HG03432 (cell line): Measurements from ENCODE around the gene FNBP1.
A peak's percentile ranks its signal among the peaks of the same experiment; 100 is the strongest.

Experiments used
- ATAC-seq: cut with Tn5 transposase; IDR thresholded peaks from one replicate; pipeline ENCODE4 v1.9.1; 2021; ENCODE audit warnings: mild to moderate bottlenecking, moderate library complexity; ENCODE audit not compliant: unreplicated experiment

The FNBP1 gene

GRCh38 chr9:130042885-130043653 is at the start of gene FNBP1:
FNBP1 (minus strand) TSS chr9:130043189; CDS start chr9:130042975, 214 bp downstream.
- peak; percentile 47 for ATAC-seq

DNA sequence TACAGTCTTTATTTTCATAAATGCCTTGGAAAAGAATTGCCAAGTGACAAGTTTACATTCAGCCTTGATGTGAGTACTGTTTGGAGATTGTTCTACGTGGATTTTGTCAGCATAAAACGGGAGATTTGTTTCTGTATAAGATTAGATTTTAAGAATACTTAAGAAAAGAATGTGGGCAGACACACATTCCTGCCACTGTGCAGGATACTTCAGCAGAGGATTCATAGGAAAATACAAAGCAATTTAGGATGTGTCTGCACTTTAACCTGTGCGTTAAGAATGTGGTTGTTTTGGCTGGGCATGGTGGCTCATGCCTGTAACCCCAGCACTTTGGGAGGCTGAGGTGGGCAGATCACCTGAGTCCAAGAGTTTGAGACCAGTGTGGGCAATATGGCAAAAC is 47.9 kb upstream of the FNBP1 start:
- ATAC-seq: no peak

DNA sequence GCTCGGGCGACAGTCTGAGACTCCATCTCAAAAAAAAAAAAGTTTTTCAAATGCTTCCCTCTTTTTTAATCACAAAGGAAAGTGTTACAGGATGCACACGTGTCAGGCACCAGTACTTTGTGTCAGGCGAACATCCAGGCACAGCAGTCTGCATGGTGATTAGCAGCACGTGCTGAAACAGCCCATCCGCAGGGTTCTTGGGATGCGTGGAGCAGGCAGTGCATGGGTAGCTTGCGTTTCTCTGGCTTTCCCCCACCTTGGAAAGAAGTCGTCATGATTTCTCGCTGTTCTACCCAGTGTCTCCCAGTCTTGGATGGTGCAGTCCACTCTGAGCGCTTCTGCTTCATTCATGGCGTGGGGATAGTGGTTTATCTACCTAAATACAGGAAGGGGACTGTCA is 46.2 kb upstream of the FNBP1 start:
- no peak for ATAC-seq

- ATAC-seq: no peak
Observed at GRCh38 chr9:130088051-130088450, 45.1 kb upstream of the FNBP1 start.

GRCh38 chr9:130084337-130084736 is 41.3 kb upstream of the FNBP1 start:
- no peak for ATAC-seq

- no peak for ATAC-seq
Observed at GRCh38 chr9:130078547-130078946, 35.6 kb upstream of the FNBP1 start.

- ATAC-seq: no peak
Observed at GRCh38 chr9:130073373-130073772, 30.4 kb upstream of the FNBP1 start.

GRCh38 chr9:130072515-130073235 is 29.7 kb upstream of the FNBP1 start:
- no peak for ATAC-seq

GRCh38 chr9:130069048-130069447 is 26.1 kb upstream of the FNBP1 start:
- ATAC-seq: no peak

DNA sequence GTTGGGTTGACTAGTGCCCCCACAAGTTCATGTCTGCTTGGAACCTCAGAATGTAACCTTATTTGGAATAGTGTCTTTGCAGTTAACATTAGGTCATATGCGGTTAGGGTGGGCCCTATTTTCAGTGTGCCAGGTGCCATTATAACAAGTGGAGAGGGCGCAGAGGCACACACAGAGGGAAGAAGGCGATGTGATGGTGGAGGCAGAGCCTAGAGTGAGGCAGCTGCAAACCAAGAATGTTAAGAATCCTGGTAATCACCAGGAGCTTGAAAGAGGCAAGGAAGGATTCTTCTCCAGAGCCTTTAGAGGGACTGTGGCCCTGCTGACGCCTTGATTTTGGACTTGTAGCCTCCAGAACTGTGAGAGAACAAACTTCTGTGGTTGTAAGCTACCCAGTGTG is 21.6 kb upstream of the FNBP1 start:
- ATAC-seq: no peak

DNA sequence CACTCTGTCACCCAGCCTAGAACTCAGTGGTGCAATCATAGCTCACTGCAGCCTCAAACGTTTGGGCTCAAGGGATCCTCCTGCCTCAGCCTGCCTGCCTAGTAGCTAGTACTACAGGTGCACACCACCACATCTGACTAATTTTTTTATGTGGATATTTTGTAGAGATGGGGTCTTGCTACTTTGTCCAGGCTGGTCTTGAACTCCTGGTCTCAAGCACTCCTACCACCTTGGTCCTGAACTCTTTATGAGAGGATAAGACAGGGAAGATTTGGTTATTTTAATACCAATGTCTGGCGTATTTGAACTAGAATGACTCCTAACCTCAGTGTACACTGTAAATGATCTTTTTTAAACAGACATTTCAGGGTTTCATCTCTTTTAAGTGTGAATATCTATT is 19.8 kb upstream of the FNBP1 start:
- no peak for ATAC-seq

DNA sequence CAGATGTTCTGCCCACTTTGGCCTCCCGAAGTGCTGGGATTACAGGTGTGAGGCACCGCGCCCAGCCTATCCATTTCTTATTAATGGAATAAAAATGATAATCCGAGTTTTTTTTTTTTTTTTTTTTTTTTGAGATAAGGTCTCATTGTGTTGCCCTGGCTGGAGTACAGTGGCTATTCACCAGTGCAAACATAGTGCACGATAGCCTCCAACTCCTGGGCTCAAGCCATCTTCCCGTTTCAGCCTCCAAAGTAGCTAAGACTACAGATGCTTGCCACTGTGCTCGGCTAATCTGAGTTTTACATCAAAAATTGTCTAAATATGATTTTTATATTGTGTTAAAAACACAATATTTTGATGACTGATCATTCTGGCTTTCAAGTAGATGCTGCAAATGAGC is 17.3 kb upstream of the FNBP1 start:
- no peak for ATAC-seq

DNA sequence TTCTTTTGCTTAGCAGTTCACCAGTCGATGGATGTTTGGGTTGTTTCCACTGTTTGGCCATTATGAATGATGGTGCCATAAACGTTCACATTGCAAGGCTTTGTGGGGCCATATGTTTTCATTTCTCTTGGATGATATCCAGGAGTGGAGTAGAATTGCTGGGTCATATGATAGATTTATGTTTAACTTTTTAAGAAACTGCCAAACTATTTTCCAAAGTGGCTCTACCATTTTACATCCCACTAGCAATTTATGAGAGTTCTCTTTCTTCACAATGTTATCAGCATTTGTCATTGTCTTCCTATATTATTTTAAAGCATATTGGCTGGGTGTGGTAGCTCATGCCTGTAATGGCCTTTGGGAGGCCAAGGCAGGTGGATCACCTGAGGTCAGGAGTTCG is 15.9 kb upstream of the FNBP1 start:
- ATAC-seq: no peak

DNA sequence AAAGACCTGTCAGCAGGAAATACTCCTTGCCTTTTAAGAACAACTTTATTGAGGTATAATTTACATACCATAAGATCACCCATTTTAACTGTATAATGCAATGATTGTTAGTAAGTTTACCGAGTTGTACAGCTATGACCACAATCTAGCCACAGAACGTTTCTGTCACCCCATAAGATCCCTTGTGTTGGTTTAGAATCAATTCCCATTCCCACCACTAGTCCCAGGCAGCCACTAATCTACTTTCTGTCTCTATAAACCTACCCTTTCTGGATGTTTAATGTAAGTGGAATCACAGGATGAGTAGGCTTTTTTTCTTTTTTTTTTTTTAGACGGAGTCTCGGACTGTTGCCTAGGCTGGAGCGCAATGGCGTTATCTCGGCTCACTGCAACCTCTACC is 15.2 kb upstream of the FNBP1 start:
- no peak for ATAC-seq

GRCh38 chr9:130054820-130055219 is 11.8 kb upstream of the FNBP1 start:
- ATAC-seq: no peak

- no peak for ATAC-seq
Observed at GRCh38 chr9:130054325-130054786, 11.4 kb upstream of the FNBP1 start.

GRCh38 chr9:130053504-130054324 is 10.7 kb upstream of the FNBP1 start, which contains the start of gene GPR107:
GPR107 (plus strand) TSS chr9:130053906; CDS start chr9:130053933, 27 bp downstream.
- peak; percentile 89 for ATAC-seq

GRCh38 chr9:130053109-130053503 is 10.1 kb upstream of the FNBP1 start:
- no peak for ATAC-seq

- ATAC-seq: no peak
Observed at GRCh38 chr9:130051855-130052254, 8.9 kb upstream of the FNBP1 start.

- no peak for ATAC-seq
Observed at GRCh38 chr9:130050462-130050861, 7.5 kb upstream of the FNBP1 start.
